HL-60/S4 treated with phorbol 12-myristate 13-acetate at 8.2 ng/mL for 4 days and 3 days (cell line): ENCODE measurements around the gene ZDHHC4.

ENCODE experiments used
- in situ Hi-C: fragments of 300-500 bp; cut with MboI; formaldehyde crosslinking; loops from 2 replicates; pipeline ENCODE4 v1.15.0; 2022; ENCODE audit warnings: low sequenced_read_pairs

ZDHHC4 gene

DNA sequence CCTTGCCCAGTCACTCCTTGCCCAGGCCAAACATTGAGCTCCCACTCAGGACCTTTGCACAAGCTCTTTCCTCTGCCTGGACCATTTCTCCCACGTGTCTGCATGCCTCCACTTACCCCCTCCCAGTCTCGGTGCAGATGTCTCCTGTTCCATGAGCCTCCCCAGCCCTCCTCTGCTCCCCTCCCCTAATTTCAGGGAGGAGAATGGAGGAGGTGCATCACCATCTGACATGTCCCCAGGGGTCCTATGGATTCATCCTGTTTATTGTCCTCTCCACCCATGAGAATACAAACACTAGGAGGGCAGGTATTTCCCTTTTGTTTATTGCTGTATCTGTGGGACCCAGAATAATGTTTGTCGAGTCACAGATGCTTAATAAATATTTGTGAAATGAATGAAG, 17.4 kb upstream of the ZDHHC4 start:
- in situ Hi-C loops = no loop called here

DNA sequence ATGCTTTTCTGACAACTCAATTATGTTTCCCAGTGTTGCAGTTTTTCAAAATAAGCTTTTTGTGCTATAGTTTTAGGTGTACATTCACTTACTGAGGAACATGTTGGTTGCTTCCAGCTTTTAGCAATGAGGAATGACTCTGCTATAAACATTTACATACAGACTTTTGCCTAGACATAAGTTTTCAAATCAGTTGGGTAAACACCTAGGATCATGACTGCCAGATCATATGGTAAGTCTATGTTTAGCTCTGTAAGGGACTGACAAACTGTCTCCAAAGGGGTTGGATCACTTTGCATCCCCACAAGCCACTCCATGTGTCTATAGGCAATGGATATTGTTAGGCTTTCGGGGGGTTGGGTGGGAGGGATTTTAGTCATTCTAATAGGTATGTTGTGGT, 15.1 kb upstream of the ZDHHC4 start:
- in situ Hi-C loops = no loop called here

DNA sequence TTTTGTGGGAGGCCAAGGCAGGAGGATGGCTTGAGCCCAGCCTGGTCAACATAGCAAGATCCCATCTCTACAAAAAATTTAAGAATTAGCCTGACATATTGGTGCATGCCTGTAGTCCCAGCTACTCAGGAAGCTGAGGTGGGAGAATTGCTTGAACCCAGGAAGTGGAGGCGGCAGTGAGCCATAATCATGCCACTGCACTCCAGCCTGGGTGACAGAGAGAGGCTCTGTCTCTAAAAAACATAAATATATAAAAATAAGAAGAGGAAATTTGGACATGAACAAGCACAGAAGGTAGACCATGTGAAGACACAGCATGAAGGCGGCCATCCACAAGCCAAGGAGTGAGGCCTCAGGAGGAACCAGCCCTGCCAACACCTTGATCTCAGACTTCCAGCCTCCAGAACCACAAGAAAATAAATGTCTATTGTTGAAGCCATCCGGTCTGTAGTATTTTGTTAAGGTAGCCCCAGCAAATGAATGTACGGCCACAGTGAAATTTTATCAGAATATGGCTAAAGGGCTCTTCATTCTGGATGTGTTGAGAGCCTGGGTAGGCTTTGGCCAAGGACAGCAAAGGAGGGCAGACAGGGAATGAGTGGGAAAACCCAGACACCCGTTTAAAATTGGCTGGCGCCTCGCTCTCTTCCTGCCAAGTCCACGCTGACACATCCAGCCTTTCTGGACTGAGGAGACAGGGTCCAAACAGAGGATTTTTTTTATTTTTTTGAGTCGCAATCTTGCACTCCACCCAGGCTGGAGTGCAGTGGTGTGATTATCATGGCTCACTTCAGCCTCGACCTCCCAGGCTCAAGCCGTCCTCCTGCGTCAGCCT, 13.1 kb upstream of the ZDHHC4 start:
- in situ Hi-C loops = no loop called here

DNA sequence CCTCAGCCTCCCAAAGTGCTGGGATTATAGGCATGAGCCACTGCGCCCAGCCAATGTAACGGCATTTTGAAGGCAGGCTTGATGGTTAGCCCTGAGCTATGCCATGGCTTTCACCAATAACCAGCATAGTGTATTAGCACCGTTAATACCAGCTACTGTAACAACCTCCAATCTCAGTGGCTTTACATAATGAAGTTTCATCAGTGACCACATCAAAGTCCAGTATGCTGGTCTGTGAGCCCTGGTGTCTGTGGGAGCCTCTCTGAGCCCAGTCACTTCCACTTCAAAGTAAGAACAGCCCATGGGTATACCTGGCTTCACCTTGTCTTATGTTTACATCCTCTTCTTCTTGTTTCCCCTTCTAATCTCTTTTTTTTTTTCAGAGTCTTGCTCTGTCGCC, 11.6 kb upstream of the ZDHHC4 start:
- in situ Hi-C loops = no loop called here

DNA sequence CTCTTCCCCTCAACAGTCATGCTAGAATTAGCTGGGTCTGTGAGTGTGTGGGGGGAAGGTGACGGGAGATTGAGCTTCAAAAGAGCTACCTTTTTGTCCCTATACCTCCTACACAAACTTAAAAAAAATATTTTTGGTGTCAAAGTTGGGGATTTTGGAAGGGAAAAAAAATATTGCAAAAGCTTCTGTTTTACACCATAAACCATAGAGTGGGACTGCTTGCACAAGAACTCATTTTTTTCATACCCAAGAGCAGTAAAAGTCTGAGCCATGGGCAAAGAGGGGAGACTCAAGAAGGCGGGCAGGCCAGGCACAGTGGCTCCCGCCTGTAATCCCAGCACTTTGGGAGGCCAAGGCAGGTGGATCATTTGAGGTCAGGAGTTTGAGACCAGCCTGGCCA, 9.4 kb upstream of the ZDHHC4 start:
- in situ Hi-C loops = no loop called here

DNA sequence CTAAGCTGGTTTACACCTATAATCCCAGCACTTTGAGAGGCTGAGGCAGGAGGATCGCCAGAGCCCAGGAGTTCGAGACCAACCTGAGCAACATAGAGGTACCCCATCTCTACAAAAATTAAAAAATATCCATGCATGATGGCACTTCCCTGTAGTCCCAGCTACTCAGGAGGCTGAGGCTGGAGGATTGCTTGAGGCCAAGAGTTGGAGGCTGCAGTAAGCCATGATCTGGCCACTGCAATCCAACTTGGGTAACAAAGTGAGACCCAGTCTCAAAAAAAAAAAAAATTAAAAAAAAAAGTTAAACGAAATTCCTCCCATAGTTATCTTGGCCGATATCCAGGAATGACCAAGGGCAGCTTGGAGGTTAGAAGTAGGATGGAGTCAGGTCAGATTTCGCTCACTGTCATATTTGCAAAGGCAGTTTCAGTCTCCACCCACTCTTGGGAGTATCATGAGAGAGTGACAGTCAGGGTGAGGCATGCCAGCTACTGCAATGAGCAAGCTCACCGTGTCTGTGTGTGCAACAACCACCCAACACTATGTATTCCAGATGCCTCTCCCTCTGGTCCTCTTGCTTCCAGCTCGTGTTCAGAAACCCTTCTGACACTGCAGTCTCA, 6.0 kb upstream of the ZDHHC4 start:
- in situ Hi-C loops = no loop called here

DNA sequence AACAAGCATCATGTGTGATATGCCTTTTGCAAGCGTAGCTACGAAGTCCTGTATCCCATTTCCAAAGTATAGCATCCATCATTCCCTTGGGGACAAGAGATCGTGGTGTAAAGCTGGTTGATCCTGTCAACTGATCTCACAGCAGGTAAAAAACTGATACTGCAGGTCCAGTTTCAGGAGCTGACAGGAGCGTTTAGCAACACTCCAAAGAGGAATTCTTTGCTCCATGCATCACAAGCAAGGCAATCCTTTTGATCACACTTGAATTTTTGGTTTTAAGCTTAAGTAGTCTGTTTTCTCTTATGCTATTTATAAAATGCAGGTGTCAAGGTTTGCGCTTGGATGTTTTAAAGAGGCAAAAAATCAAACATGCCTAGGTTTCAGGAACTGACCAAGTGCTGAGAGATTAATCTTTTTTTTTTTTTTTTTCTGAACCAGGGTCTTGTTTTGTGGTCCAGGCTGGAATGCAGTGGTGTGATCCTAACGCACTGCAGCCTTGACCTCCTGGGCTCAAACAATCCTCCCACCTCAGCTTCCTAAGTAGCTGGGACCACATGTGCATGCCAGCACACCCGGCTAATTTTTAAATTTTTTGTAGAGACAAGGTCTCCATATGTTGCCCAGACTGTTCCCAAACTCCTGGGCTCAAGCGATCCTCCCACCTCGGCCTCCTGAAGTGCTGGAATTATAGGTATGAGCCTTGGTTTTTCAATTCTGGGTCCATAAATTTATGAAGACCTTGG, 1.8 kb upstream of the ZDHHC4 start:
- in situ Hi-C loops = loop anchor here (25.0 kb wide), 1 partner anchor 362 kb away; no protein-coding TSS in a partner anchor

DNA sequence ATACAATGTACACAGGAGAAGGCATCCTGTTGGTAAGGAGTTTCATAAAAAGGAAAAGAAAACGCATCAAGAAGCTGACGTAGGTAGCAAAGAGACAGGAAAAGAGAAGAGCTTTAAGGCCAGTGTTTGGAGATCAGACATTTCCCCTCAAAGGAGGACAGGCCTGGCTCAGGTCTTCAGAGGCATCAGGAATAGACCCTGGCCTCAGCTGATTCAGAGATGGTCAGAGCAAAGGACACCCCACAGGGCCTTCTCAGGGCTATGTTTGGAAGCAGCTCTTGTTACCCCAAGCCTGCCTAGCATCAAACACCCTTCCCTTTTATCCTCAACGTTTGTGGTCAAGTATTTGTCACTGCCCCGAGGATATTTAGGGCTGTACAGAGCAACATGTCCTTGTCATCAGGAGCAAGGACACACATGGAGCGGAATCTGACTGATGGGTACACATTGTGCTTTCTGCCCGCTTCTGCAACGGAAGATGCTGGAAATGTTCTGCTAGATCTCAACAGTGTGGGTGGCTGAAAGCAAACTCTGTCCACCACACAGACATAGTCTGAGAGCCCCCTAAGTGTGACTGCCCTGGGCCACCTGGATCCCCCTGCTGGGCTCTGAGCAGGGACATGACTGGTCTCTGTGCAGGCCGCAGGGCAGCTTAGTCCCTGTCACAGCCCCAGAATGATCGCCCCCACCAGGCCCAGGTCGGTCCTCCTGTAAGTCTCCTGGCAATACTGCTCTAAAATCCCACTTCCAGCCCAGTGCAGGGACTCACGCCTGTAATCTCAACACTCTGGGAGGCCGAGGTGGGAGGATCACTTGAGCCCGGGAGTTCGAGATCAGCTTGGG, 1.0 kb upstream of the ZDHHC4 start:
- in situ Hi-C loops = loop anchor here (25.0 kb wide), 1 partner anchor 361 kb away; no protein-coding TSS in a partner anchor

DNA sequence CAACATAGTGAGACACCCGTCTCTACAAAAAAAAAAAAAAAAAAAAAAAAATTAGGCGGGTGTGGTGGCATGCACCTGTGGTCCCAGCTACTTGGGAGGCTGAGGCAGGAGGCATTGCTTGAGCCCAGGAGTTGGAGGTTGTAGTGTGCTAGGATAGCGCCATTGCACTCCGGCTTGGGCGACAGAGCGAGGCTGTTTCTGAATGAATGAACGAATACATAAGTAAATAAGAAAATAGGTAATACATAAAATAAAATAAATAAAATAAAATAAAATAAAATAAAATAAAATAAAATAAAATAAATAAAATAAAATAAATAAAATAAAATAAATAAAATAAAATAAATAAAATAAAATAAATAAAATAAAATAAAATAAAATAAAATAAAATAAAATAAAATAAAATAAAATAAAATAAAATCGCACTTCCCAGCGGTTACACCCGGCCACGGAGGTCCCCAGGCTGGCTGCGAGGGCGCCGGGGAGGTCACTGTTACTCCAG, 336 bp upstream of the ZDHHC4 start:
- in situ Hi-C loops = loop anchor here (25.0 kb wide), 1 partner anchor 360 kb away; no protein-coding TSS in a partner anchor

DNA sequence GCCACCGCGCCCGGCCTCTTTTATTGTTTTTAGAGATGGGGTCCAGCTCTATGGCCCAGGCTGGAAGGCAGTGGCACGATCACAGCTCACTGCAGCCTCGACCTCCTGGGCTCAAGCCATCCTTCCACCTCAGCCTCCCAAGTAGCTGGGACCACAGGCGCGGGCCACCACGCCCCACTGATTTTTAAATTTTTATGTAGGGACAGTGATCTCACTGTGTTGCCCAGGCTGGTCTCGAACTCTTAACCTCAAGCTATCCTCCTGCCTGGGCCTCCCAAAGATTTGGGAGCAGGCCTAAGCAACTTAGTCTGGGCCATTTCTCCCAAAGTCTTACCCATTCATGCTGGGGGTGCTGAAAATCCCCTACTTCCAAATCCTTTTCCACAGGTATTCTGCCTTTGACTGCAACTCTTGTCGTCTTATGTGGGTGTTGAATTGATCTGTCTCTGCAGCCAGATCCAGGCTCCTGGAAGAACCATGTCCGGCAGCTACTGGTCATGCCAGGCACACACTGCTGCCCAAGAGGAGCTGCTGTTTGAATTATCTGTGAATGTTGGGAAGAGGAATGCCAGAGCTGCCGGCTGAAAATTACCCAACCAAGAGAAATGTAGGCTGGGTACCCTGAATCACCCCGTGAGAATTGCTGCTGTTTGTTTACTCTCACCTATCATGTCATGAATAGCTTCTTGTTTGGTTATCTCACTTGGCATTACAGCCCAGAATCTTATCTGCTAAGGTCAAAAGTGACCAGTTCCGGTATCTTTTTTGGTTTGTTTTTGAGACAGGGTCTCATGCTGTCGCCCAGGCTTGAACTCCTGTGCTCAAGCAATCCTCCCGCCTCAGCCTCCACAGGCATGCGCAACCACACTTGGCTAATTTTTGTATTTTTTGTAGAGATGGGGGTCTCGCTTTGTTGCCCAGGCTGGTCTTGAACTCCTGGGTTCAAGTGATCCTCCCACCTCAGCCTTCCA, 1.1 kb downstream of the ZDHHC4 start:
- in situ Hi-C loops = loop anchor here (25.0 kb wide), 1 partner anchor 359 kb away; no protein-coding TSS in a partner anchor

DNA sequence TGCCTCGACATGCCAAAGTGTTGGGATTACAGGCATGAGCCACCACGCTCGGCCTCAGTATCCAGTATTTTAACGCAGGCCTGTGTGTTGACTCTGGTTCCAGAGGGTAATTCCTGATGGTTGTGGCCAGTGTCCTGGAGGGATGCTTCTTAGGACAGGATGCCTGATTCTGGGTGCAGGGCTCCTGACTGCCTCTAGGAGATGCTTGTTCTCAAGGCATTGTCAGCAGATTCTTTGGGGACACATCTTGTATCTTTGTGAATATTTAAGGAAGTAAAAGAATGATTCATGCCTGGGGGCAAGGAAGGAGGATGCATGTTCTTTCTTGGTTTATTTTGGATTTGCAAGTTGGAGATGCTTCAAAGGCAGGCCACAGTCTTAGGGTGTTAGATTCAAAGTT, 2.2 kb downstream of the ZDHHC4 start:
- in situ Hi-C loops = loop anchor here (25.0 kb wide), 1 partner anchor 358 kb away; no protein-coding TSS in a partner anchor

DNA sequence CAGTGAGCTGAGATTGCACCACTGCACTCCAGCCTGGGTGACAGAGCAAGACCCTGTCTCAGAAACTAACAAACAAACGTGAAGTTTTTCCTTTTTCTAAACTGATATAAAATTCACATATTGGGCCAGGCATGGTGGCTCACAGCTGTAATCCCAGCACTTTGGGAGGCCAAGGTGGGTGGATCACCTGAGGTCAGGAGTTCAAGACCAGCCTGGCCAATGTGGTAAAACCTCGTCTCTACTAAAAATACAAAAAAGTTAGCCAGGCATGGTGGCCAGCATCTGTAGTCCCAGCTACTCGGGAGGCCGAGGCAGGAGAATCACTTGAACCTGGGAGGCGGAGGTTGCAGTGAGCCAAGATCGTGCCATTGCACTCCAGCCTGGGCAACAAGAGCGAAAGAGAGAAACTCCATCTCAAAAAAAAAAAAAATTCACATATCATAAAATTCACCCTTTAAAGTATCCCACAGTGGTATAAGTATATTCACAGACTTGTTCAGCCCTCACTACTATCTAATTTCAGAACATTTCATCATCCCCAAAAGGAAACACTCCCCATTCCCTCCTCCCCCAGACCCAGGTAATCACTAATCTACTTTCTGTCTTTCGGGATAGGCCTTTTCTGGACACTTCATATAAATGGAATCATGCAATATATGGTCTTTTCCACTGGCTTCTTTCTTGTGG, 8.6 kb downstream of the ZDHHC4 start:
- in situ Hi-C loops = loop anchor here (25.0 kb wide), 1 partner anchor 351 kb away; no protein-coding TSS in a partner anchor

DNA sequence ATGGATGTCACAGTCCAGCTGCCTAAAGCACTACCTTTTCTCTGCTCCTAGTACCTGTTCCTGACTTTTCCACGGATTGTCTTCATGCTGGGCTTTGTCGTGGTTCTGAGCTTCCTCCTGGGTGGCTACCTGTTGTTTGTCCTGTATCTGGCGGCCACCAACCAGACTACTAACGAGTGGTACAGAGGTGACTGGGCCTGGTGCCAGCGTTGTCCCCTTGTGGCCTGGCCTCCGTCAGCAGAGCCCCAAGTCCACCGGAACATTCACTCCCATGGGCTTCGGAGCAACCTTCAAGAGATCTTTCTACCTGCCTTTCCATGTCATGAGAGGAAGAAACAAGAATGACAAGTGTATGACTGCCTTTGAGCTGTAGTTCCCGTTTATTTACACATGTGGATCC, 11.3 kb downstream of the ZDHHC4 start:
- in situ Hi-C loops = loop anchor here (25.0 kb wide), 1 partner anchor 349 kb away; no protein-coding TSS in a partner anchor

DNA sequence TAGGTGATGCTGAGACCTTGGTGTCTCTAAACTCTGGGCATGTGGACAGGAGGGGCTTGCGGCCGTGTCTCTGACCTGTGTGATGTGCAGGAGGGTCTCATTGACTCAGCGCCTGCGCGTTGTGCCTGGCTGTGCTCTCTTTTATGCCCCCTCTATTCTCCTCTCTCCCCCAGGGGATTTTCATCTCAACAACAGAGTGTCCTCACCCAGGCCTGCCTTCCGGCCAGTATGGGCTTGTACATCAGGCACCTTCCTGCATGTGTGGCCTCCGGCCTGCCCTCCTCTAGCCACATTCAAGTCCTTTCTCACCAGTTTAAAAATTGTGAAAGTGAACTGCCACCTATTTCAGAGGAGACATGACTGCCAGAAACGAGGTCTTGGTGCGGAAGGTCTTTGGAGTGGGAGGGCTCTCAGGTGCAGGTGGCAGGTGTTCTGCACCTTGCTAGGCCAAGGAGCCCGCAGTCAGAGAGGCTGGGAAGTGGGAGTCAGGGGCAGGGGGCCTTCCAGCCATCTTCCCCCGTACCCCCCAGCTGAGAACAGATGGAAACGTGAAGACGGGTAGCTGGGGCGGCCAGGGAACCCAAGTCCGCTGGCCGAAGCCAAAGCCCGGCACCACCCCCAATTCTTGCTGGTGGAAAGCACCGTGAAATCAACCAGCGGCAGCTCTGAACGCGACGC, 12.0 kb downstream of the ZDHHC4 start:
- in situ Hi-C loops = loop anchor here (25.0 kb wide), 1 partner anchor 348 kb away; no protein-coding TSS in a partner anchor

DNA sequence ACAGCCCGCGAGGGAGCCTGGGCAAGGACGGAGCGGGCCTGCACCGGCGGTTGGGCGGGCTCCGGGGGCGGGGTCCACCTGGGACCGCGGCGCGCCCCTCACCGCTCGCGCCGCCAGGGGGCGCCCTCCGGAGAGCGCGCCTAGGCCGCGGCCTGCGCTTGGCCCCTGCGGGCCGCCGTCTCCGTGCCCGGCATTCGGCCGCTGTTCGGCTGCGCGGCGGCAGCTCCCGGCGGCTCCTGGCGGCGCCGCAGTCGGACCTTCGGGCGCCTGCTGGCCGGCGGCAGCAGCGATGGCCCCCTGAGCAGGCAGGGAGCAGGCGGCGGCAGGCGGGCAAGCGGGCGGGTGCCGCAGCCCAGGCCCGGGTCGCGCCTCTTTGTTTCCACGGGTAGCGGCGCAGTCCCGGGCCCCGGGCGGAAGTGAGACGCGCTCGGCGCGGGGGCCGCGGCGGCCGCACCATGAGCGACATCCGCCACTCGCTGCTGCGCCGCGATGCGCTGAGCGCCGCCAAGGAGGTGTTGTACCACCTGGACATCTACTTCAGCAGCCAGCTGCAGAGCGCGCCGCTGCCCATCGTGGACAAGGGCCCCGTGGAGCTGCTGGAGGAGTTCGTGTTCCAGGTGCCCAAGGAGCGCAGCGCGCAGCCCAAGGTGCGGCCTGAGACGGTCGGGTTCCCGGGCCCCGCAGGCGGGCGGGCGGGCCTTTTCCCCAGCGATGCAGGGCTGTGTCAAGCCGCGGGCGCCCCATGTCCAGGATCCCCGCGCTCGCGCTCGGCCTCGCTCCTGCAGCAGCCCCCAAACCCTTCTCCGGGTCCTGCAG, 12.8 kb downstream of the ZDHHC4 start, which contains the start of gene INTS15:
INTS15 (plus strand) TSS at position 193 of the 816 bp plus-strand sequence; CDS start at position 456, 263 bp downstream.
- in situ Hi-C loops = loop anchor here (25.0 kb wide), 1 partner anchor 347 kb away; no protein-coding TSS in a partner anchor

DNA sequence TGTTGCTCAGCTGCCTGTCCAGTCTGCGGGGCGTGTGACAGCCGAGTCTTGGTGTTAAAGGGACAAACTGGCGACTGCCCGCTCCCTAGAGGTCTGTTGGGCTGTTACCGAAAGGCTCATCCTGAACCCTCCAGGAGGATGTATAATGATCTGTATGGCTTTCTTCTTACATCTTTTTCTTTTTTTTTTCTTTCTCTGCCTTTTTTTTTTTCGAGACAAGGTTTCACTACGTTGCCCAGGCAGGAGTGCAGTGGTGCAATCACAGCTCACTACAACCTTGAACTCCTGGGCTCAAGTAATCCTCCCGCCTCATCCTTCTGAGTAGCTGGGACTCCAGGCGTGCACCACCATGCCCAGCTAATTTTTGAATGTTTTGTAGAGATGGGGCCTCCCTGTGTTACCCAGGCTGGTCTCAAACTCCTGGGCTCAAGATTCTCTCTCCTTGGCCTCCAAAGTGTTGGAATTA, 13.4 kb downstream of the ZDHHC4 start:
- in situ Hi-C loops = loop anchor here (25.0 kb wide), 1 partner anchor 347 kb away; no protein-coding TSS in a partner anchor

DNA sequence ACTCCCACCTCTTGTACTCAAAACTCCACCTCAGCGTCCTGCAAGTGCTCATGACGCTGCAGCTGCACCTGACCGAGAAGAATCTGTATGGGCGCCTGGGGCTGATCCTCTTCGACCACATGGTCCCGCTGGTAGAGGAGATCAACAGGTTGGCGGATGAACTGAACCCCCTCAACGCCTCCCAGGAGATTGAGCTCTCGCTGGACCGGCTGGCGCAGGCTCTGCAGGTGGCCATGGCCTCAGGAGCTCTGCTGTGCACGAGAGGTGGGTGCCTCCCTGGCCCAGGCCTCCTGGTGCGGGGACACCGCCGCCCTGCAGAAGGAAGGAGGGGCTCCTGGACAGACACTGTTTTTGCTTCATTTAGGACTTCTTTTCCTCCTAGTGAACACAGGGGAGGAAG, 22.8 kb downstream of the ZDHHC4 start:
- in situ Hi-C loops = no loop called here
